Neural progenitor cell (in vitro differentiated cells): ENCODE data around the gene CDRT15.

Experiments
- CTCF ChIP-seq: fragments of 200-600 bp; sonication (generic); IDR thresholded peaks from 2 replicates; pipeline ENCODE4 v1.5.1; 2017; ENCODE audit warnings: antibody characterized with exemption, mild to moderate bottlenecking
- EZH2 ChIP-seq: fragments of 200-600 bp; sonication (generic); IDR thresholded peaks from 2 replicates; pipeline ENCODE4 v1.6.1; 2017; ENCODE audit warnings: antibody characterized with exemption, mild to moderate bottlenecking, moderate library complexity
- EZH2phosphoT487 ChIP-seq: fragments of 200-600 bp; sonication (generic); IDR thresholded peaks from 2 replicates; pipeline ENCODE4 v1.6.1; 2017; ENCODE audit warnings: antibody characterized with exemption

GRCh38 chr17:14228903-14229302 lies 7.8 kb downstream of the CDRT15 start:
- no peak for TF ChIP-seq EZH2phosphoT487
- no peak for TF ChIP-seq EZH2
- no peak for TF ChIP-seq CTCF
